ENCODE data around the gene LIN28A.

The LIN28A gene

DNA sequence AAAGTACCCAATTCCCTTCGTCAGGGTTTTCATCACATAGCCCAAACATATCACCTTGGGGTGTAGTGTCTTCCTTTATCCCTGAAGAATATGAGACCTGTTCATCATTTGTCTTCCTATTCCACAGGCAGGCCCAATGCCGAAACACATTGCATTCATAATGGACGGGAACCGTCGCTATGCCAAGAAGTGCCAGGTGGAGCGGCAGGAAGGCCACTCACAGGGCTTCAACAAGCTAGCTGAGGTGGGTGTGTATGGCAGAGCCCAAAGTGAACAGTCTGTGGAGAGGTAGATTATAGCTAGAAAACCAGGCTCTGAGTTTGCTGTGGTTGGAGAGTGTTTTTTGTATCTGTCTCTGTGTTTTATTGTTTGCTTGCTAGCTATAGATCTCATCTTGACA is 27.4 kb downstream of the LIN28A start:
- DNase-seq (ENCODE audit: low read depth), result no peak

DNA sequence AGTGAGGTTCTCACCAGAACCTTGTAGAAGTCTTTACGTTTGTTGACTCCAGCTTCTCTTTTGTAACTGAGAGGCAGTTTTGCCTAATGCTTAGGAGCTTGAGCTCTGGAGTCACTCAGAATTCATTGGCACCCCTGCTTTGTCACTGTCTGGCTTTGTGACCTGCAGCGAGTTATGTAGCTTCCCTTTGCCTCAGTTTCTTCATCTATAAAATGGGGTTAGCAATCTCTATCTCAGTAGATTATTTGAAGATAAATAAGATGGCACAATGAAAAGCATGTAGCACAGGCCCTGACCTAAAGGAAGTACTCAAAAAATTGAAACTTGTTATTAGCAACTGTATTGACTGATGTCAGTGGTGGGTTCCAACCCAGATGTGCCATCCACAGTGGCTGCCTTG is 29.6 kb downstream of the LIN28A start:
- DNase-seq (ENCODE audit: low read depth), result no peak

DNA sequence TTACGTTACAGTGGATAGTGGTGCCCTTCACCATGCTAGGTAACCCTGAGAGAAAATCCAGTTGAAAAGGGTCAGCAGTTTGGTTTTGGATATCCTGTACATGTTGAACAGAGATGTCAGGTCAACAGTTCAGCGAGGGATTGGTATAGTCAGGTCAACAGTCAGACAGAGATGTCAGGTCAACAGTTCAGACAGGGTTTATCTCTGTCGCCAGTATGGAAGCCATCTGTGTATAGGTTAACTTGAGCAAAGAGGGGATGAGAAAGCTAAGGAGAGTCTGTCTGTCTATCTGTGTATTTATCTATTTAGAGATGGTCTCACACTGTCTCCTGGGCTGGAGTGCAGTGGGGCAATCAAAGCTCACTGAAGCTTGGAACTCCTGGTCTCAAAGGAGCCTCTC is 39.3 kb downstream of the LIN28A start:
- no peak for DNase-seq (ENCODE audit: low read depth)

DNA sequence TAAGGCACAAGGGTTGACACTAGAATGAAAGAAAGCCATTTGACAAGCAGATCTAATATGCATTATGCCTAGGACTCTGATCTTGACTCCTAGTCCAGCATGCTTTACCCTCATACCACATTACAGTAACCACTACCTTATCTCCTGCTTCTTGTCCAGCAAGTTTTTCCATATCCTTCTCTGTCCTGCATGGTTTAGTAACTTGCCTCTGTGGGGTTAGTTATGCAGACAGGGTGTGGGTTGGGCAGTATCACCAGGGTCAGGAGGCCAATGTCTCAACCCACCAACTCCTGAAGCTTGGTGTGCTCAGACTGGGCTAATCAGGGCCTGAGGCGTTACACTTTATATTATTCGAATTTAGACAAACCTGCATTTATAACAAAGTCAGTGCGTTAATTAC is 40.3 kb downstream of the LIN28A start:
- DNase-seq (ENCODE audit: low read depth), result no peak

DNA sequence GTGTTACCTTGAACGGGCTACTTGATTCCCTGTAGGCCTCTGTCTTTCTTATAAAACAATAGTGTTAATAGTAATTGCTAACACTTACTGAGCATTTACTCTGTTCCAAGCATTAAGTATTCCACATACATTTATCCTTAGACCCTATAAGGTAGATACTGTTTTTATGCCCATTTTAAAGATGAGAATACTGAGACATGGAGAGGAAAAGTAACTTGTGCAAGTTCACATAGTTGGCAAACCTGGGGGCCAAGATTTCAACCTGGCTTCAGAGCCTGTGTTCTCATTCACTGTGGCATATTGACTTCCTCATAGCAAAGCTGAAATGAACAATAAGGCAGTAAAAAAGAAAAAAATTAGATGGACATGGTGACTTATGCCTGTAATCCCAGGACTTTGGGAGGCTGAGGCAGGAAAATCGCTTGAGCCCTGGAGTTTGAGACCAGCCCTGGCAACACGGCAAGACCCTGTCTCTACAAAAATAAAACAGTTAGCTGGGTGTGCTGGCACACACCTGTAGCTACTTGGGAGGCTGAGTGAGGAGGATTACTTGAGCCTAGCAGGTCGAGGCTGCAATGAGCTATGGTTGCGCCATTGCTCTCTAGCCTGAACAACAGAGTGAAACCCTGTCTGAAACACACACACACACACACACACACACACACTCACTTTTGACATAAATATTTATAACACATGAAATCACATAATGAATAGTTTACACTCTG is 42.0 kb downstream of the LIN28A start:
- no peak for DNase-seq (ENCODE audit: low read depth)

DNA sequence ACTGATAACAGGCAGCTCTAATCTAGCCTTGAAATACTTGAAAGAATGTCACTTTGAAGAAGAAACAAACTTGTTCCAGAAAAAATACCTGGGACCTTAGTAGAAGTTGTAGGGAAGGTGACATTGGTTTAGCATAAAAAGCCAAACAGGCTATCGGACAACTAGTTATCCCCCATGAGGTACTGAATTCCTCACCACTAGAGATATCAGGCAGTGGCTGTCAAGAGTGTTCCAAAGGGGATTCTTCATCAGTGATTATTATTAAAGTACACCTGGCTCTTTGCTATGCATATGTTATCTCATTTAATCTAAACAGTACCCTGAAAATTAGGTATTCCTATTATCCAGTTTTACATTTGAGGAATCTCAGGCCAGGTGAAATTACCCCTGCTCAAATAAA is 48.5 kb downstream of the LIN28A start:
- DNase-seq (ENCODE audit: low read depth), result no peak

DNA sequence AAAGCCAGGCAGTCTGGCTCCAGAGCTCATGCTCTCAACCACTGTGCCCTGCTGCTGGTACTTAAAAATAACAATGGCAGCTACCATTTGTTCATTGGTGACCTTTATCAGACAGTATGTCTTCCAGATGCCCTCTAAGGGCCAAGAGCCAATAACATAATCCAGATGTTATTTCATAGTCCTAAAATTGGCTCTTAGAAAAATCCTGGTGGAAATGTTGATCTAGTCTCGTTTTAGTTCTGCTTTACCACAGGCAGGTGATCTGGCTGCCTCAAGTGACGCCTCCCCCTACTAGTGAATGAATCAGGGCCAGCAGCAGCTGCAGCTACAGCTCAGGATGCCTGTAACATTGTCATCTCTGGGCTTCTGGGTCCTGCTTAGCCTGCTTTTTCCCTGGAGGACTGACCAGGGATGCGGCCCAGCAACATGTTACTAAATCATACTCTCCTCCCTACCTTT is 49.0 kb downstream of the LIN28A start:
- DNase-seq (ENCODE audit: low read depth), result no peak

DNA sequence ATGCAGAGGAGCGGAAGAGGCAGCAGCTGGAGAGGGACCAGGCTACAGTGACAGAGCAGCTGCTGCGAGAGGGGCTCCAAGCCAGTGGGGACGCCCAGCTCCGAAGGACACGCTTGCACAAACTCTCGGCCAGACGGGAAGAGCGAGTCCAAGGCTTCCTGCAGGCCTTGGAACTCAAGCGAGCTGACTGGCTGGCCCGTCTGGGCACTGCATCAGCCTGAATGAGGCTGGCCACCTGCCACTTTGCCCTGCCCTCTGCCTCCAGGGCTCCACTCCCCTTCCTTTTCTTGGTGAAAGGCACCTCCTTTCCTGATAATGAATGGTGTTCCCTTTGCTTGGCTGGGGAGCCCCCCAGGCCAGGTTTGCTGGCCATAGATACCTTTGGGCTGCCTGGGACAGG is 58.3 kb downstream of the LIN28A start:
- no peak for DNase-seq (ENCODE audit: low read depth)

DNA sequence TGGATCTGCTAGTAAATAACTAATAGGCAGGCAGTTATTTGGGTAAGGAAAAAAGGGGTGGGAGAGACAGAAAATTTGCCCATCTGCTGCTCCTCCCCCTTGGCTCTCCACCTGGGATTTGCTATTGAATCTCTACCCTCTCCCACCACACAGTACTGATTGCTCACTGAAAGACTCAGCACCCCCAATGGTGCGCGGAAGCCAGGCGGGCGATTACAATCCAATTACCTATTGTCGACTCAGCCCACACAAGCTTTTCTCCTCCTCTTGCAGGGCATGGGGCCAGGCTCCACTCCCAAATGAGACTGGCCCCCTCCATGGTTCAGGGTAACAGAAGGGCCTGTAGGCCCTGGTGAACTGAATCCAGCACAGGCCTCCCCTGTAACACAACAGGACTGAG is 58.9 kb downstream of the LIN28A start:
- no peak for DNase-seq (ENCODE audit: low read depth)

DNA sequence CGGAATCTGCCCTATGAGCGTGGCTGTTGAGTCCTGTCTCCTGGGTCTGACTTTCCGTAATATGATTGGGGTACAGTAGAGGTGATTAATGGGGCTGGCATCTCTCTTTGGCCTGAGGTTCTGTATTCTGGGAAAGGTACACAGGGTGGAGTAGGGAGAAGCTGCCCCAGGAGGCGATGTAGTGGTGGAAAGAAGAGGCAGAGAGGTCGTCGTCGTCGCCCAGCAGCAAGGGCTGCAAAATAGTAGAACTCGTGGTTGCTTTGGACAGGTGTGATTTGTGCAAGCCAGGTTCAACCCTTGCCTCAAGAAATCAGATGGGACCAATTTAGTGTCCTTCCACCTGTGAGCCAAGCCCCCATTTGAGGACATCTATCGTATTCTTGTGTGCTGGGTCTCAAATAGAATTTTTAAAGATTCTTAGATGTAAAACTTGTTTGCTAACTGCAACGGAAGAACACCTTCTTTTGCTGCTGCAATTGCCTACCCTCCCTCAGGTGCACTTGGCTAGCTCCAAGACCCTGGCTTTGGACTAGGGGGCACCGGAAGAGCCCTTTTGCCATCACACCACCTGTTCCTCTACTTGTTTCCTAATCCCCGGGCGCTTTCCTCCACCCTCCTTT is 60.4 kb downstream of the LIN28A start:
- DNase-seq (ENCODE audit: low read depth), result no peak

DNA sequence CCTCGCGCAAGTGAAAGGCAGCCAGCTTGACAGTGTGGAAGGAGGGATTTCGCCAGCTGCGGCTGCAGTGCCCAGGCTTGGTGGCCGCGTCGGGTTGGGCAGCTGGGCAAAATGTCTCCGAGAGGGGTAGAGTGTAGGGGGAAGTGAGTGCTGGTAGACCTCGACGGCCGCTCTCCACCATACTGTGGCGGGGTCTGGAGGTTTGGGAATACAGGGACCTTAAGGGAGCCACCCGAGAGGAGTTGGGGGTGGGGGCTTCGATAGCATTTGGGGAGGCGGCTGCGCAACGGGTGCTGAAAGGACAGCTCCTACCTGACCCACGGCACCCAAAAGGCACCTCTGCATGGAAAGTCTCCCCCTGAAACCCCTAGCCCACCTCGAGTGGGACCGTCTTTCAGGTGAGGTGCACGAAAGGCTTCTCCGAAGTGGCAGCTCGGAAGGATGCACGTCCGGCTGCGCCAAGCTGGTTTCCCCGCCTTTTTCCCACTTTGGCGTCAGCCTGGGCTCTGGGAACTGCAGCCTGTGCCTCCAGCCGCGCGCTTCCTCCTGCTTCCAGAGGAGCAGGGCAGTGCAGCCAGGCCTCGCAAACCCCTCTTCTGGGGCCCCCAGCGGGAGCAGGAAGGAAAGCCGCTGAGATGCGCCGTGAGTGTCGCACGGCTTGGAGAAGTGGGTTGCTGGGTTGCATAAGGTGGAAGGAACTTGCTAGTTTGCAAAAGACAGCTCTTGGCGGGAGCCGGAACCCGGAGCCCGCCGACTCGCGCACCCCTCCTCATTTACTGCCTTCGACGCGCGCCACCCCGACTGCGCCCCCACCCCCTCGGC is 61.1 kb downstream of the LIN28A start:
- no peak for DNase-seq (ENCODE audit: low read depth)

DNA sequence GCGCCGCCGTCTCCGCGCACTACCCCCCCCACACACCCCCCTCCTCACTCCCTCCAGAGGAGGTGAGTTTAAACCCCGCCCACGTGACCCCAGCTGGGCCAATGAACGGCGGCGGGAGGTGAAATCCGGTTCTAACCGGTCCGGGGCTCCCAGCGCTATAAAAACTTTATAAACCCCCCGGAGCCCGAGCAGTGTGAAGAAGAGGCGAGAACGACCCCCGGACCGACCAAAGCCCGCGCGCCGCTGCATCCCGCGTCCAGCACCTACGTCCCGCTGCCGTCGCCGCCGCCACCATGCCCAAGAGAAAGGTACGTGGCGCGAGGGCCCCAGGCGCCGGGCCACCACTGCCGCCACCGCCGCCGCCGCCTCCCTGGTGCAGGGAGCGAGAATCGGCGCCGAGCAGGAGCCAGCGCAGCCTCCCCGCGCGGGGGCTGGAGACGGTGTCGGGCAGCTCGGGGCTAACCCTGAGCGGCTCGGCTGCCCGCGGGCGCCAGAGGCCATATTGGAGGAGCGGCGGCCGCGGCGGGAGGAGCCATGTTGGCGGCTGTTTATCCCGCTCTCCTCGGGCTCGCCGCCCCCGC is 61.8 kb downstream of the LIN28A start, which contains the start of gene HMGN2:
TSS of gene HMGN2 (plus strand) at position 121 of the 581 bp plus-strand sequence. CDS start at position 294, 173 bp downstream.
- DNase-seq (ENCODE audit: low read depth), result peak; percentile 82

DNA sequence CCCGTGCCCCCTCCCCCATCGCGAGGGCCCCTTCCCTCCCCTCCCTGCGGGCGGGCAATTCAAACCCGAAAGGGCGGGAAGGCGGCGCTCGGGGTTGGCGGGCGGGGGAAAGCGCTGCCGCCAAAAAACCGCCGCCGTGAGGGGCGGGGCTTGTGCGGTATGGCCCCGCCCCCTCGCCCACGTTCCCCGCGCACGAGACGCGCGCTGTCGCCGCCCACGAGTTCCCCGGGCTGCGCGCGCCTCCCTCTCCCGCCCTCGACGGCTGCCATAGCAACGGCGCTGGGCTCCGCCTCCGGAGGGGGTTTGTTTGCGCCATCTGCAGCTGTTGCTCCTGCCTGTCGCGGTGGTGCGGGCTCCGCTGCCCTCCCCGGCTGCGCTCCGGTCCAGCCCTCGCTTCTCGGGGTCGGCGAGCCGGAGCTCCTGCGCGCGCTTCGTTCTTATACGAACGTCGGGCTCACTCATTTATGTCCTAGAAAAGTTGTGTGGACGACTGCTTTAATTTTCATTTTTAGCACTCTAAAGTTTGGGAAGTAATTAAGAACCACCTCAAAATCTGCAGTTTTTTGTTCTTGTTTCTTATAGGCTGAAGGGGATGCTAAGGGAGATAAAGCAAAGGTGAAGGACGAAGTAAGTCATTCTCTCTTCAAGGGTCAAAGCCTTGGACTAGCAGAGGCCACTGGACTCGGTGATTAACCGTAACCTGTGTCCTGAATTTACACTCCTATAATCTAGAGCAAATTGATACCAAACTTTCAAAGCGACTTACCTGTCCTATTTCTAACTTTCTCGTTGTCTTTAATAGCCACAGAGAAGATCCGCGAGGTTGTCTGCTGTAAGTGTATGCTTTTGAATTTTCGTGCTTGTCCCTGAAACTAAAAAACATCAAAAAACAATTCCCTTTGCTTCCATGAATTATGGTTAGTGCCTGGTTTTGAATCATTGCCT is 62.6 kb downstream of the LIN28A start:
- peak; percentile 93 for DNase-seq (ENCODE audit: low read depth)

DNA sequence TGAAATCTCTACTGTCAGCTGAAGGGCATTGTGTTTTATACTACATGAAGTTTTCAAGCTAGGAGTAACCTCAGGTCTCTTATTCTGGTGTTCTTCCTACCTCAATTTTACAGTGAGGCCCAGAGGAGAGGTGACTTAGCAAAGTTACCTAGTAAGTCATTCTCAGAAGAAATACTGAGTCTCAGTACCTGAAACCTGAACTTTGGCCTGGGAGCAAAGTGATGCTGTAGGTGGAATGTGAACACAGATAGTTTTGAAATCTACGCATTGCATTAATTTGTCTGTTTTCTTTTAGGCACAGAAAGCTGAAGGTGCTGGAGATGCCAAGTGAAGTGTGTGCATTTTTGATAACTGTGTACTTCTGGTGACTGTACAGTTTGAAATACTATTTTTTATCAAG is 64.2 kb downstream of the LIN28A start:
- no peak for DNase-seq (ENCODE audit: low read depth)

DNA sequence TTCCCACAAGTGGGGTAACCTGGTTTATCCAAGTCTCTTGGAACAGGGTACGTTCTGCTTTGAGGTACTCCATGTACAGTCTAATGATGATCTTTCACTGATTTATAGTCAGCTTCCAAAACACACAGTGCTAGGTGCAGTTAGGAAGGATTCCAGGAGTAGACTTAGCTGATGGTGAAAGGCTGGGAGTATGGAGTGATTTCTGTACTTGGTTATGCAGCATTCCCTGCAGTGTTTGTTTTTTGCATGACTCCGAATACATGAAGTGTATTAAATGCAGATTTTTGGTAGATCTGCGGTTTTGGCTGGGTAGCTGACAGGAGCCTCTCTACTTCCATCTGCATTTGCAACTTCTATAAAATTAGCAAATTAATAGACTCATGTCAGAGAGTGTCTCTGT is 65.4 kb downstream of the LIN28A start:
- no peak for DNase-seq (ENCODE audit: low read depth)

DNA sequence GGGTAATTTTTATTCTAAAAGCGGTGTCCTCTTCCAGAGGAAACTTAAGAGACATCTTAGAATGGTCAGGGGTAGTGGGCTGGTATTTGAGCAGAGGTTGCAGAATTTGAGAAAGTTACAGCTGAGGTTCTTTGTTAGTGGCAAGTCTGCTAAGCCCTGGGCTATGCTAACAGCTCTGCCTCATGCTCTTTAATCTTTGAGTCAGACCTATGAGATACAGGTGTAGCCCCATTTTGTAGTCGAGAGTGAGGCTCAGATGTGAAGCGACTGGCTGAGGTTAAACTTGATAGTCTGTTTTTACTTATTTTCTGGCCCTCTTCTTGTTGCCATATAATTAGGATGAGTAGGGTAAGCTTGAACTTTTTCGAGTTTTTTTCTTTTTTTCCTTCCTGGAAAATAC is 66.3 kb downstream of the LIN28A start:
- no peak for DNase-seq (ENCODE audit: low read depth)

DNA sequence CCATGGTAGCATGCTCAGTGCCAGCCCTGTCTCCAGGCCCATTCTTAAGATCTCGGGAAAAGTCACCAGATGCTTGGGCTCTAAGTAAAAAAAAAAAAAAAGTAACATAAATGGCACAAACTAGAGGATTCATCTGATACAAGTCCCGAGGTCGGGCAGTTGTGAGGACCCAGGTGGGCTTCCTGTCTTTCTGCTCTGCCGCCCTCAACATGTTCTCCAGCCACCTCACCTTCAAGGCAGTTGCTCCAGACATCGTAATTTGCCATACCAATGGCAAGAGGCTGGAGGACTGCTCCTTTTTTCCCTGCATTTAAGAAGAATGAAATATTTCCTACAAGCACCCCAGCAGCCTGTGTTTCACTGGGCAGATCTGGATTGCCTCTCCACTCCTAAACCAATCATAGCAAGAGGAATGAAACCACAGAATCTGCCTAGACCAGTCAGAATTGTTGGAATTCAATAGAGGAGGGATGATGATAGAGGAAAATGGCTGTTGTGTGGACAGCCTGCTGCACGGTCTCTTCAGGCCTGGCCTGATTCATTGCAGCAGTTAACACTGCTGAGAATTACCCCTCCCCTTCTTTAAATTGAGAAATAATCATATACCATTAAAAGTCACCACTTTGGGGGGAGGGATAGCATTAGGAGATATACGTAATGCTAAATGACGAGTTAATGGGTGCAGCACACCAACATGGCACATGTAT is 67.0 kb downstream of the LIN28A start:
- no peak for DNase-seq (ENCODE audit: low read depth)

DNA sequence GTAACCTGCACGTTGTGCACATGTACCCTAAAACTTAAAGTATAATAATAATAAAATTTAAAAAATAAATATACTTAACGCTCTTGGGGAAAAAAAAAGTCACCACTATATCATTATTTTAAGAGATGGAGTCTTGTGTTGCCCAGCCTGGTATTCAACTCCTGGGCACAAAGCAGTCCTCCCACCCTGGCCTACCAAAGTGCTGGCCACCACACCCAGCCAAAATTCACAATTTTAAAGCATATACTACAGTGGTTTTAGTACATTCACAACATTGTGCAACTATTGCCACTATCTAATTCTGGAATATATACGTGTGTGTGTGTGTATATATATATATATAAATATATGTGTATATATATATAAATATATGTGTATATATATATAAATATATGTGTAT is 67.5 kb downstream of the LIN28A start:
- DNase-seq (ENCODE audit: low read depth), result no peak

DNA sequence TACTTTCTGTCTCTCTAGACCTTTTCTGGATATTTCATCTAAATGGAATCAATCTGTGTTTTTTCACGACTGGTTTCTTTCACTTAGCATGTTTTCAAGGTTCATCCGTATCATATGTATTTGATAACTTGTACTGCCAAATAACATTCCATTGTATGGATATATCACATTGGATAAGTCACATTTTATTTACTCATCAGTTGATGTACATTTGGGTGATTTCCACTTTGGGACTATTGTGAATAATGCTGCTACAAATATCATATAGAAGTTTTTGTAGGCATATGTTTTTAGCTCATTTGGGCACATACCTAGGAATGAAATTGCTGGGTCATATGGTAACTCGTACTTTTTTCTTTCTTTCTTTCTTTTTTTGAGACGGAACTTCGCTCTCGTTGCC is 68.4 kb downstream of the LIN28A start:
- DNase-seq (ENCODE audit: low read depth), result no peak
